Neural progenitor cell (in vitro differentiated cells): ENCODE data around the gene DMBX1.

Source experiments
- EZH2phosphoT487 ChIP-seq: fragments of 200-600 bp; sonication (generic); IDR thresholded peaks from 2 replicates; pipeline ENCODE4 v1.6.1; 2017; ENCODE audit warnings: antibody characterized with exemption
- TF ChIP-seq, protein P1 (sequence below): fragments of 200-600 bp; sonication (generic); IDR thresholded peaks from 2 replicates; pipeline ENCODE4 v1.5.1; 2017; ENCODE audit warnings: antibody characterized with exemption, mild to moderate bottlenecking

DNA sequence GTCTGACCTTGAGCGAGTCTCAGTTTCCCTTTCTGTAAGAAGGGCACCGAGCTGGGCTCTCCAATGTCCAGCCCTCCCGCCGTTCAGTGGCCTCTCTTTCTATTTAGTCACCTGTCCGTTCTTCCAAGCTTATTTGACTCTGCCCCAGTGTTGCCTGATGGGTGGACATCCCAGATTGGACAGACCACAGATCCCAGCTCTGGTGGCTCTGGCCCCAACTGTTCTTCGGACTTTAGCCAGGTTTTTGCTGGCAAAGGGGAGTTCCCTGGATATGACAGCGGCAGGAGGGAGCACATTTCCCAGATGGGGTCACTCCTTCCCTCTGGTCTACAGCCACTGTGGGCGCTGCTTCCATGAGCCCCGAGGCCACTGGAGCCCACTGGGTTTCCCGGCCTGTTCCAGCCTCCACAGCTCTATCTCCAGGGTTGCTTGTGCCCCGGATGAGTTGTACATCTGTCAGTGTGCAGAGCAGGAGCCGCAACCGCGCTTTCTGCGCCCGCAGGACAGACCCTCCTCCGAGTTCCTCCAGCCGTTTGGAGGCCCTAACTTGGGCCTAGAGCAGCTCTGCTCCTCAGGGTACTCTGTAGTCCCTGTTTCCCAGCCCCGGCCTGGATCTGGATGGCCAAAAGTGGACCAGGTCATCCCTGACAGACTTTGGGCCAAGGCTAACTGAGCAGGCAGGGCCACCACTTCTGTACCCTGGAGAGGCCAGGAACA, 3.8 kb downstream of the DMBX1 start:
- TF ChIP-seq, protein P1, sequence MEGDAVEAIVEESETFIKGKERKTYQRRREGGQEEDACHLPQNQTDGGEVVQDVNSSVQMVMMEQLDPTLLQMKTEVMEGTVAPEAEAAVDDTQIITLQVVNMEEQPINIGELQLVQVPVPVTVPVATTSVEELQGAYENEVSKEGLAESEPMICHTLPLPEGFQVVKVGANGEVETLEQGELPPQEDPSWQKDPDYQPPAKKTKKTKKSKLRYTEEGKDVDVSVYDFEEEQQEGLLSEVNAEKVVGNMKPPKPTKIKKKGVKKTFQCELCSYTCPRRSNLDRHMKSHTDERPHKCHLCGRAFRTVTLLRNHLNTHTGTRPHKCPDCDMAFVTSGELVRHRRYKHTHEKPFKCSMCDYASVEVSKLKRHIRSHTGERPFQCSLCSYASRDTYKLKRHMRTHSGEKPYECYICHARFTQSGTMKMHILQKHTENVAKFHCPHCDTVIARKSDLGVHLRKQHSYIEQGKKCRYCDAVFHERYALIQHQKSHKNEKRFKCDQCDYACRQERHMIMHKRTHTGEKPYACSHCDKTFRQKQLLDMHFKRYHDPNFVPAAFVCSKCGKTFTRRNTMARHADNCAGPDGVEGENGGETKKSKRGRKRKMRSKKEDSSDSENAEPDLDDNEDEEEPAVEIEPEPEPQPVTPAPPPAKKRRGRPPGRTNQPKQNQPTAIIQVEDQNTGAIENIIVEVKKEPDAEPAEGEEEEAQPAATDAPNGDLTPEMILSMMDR, result no peak
- no peak for TF ChIP-seq EZH2phosphoT487
